GM12891 (cell line): ENCODE measurements around the gene OR1M1.

Source experiments
- POLR2A ChIP-seq: IDR thresholded peaks from 2 replicates; pipeline ENCODE4 v1.6.1; 2011; ENCODE audit warnings: low read depth, low read length, control low read depth
- POLR2AphosphoS5 ChIP-seq: IDR thresholded peaks from 2 replicates; pipeline ENCODE4 v1.6.1; 2011; ENCODE audit warnings: low read depth, low read length, control low read depth
- POU2F2 ChIP-seq: IDR thresholded peaks from 2 replicates; pipeline ENCODE4 v1.6.1; 2011; ENCODE audit warnings: low read depth, mild to moderate bottlenecking, control low read depth, low read length, moderate library complexity
- TAF1 ChIP-seq: IDR thresholded peaks from 2 replicates; pipeline ENCODE4 v1.6.1; 2011; ENCODE audit warnings: low read depth, low read length, control low read depth

DNA sequence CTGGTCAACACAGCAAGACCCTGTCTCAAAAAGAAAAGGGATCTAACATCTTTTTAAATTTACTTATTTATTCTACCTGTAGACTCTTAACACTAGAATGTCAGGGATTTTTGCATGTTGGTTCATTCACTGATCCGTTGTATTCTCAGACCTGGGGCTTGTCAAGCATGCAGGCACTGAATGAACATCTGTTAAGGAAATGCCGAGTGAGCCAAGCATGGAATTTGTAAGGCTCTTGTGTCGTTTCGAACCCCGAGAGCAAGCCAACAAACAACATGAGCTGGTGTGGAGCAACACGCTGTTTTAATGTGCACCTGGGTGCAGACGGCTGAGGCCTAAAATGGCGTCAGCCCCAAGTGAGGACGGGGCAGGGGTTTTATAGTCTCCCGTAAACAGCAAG is 10.0 kb upstream of the OR1M1 start:
- TF ChIP-seq POLR2A (no peak), POU2F2 (no peak), POLR2AphosphoS5 (no peak), TAF1 (no peak)
